HEK293 (cell line): ENCODE results near the gene SCRN2.

Experiments
- EGR2 ChIP-seq: fragments of 450-650 bp; formaldehyde crosslinking; IDR thresholded peaks from 2 replicates; pipeline ENCODE4 v1.5.1; 2016; ENCODE audit warnings: low read depth, missing biosample characterization, missing genetic modification characterization
- KLF8 ChIP-seq: fragments of 450-650 bp; formaldehyde crosslinking; IDR thresholded peaks from 2 replicates; pipeline ENCODE4 v1.5.1; 2016; ENCODE audit warnings: missing biosample characterization, missing genetic modification characterization
- MZF1 ChIP-seq: fragments of 450-650 bp; formaldehyde crosslinking; IDR thresholded peaks from 2 replicates; pipeline ENCODE4 v1.5.1; 2017; ENCODE audit warnings: missing biosample characterization, missing genetic modification characterization, borderline replicate concordance
- OSR2 ChIP-seq: fragments of 450-650 bp; formaldehyde crosslinking; IDR thresholded peaks from 2 replicates; pipeline ENCODE4 v1.5.1; 2016; ENCODE audit warnings: missing biosample characterization, missing genetic modification characterization
- SALL2 ChIP-seq: fragments of 450-650 bp; formaldehyde crosslinking; IDR thresholded peaks from 2 replicates; pipeline ENCODE4 v1.5.0; 2017; ENCODE audit warnings: missing biosample characterization, mild to moderate bottlenecking, missing genetic modification characterization, borderline replicate concordance
- ZNF121 ChIP-seq: fragments of 450-650 bp; formaldehyde crosslinking; IDR thresholded peaks from 2 replicates; pipeline ENCODE4 v1.5.1; 2016; ENCODE audit warnings: missing biosample characterization, missing genetic modification characterization
- ZNF175 ChIP-seq: fragments of 450-650 bp; formaldehyde crosslinking; IDR thresholded peaks from 2 replicates; pipeline ENCODE4 v1.5.1; 2016; ENCODE audit warnings: missing biosample characterization, missing genetic modification characterization
- ZNF433 ChIP-seq: fragments of 450-650 bp; formaldehyde crosslinking; IDR thresholded peaks from 2 replicates; pipeline ENCODE4 v1.5.1; 2016; ENCODE audit warnings: missing biosample characterization, missing genetic modification characterization, low read depth
- ZNF501 ChIP-seq: fragments of 450-650 bp; formaldehyde crosslinking; IDR thresholded peaks from 2 replicates; pipeline ENCODE4 v1.5.1; 2016; ENCODE audit warnings: missing biosample characterization, missing genetic modification characterization
- TF ChIP-seq, protein P1 (sequence below): fragments of 450-650 bp; formaldehyde crosslinking; IDR thresholded peaks from 2 replicates; pipeline ENCODE4 v1.5.1; 2016; ENCODE audit warnings: missing biosample characterization, missing genetic modification characterization
- TF ChIP-seq, protein P2 (sequence below): fragments of 450-650 bp; formaldehyde crosslinking; IDR thresholded peaks from 2 replicates; pipeline ENCODE4 v1.5.1; 2016; ENCODE audit warnings: missing biosample characterization, missing genetic modification characterization, borderline replicate concordance
- TF ChIP-seq, protein P3 (sequence below): fragments of 450-650 bp; formaldehyde crosslinking; IDR thresholded peaks from 2 replicates; pipeline ENCODE4 v1.5.1; 2016; ENCODE audit warnings: missing biosample characterization, missing genetic modification characterization
- TF ChIP-seq, protein P4 (sequence below): fragments of 450-650 bp; formaldehyde crosslinking; IDR thresholded peaks from 2 replicates; pipeline ENCODE4 v1.5.1; 2016; ENCODE audit warnings: missing biosample characterization, missing genetic modification characterization
- TF ChIP-seq, protein P5 (sequence below): fragments of 450-650 bp; formaldehyde crosslinking; IDR thresholded peaks from 2 replicates; pipeline ENCODE4 v1.5.1; 2017; ENCODE audit warnings: missing biosample characterization, mild to moderate bottlenecking, missing genetic modification characterization, moderate library complexity
- TF ChIP-seq, protein P6 (sequence below): fragments of 450-650 bp; formaldehyde crosslinking; IDR thresholded peaks from 2 replicates; pipeline ENCODE4 v1.5.1; 2016; ENCODE audit warnings: missing biosample characterization, missing genetic modification characterization
- TF ChIP-seq, protein P7 (sequence below): fragments of 450-650 bp; formaldehyde crosslinking; IDR thresholded peaks from 2 replicates; pipeline ENCODE4 v1.5.1; 2017; ENCODE audit warnings: missing biosample characterization, missing genetic modification characterization
- TF ChIP-seq, protein P8 (sequence below): fragments of 450-650 bp; IDR thresholded peaks from 2 replicates; pipeline ENCODE4 v1.5.1; 2018; ENCODE audit warnings: missing biosample characterization, mild to moderate bottlenecking, missing genetic modification characterization

Gene SCRN2

DNA sequence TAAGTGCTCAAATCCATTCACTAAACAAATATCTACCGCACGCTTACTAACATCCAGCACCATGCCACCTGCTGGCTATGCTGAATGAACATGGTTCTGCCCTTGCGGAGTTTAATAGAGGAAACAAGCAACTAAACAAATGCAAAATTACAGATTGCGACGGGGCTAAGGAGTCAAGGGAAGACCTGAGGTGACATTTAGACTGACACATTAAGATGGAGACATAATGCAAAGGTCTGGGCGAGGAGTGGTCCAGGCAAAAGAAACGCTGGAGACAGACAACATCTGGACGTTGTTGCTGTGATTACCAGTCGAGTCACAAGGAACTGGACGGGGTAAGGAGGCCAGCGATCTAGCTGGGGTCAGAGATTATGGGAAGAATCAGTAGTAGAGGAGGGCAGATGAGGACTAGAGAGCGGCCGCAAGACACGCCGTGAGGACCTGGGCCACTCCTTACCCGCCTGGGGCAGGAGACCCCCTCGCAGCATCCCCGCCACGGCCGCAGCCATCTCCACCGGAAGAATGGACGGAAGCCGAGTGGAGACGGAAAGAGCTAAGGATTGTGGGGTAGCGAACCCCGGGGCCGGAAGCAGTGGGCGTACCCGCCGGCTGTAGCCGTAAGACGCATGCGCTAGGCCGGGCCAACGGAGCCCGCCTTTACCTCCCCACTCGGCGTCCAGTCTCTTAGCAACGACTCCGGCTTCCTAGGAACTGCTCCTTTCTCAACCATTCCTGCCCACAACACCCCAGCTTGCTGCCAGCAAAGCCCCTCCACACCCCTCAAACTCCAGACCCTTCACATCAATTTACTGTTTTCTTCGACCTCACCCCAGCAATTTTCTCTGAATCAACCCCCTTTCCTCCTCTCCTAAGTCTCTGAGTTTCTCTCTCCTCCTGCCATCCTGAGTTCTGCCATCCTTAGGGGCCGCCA lies 9.8 kb downstream of the SCRN2 start, which contains the start of the genes LRRC46 and MRPL10 (continued):
- TF ChIP-seq, protein P1, sequence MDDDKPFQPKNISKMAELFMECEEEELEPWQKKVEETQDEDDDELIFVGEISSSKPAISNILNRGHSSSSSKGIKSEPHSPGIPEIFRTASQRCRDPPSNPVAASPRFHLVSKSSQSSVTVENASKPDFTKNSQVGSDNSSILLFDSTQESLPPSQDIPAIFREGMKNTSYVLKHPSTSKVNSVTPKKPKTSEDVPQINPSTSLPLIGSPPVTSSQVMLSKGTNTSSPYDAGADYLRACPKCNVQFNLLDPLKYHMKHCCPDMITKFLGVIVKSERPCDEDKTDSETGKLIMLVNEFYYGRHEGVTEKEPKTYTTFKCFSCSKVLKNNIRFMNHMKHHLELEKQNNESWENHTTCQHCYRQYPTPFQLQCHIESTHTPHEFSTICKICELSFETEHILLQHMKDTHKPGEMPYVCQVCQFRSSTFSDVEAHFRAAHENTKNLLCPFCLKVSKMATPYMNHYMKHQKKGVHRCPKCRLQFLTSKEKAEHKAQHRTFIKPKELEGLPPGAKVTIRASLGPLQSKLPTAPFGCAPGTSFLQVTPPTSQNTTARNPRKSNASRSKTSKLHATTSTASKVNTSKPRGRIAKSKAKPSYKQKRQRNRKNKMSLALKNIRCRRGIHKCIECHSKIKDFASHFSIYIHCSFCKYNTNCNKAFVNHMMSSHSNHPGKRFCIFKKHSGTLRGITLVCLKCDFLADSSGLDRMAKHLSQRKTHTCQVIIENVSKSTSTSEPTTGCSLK (tag by site-specific recombination): no peak
- TF ChIP-seq, protein P2, sequence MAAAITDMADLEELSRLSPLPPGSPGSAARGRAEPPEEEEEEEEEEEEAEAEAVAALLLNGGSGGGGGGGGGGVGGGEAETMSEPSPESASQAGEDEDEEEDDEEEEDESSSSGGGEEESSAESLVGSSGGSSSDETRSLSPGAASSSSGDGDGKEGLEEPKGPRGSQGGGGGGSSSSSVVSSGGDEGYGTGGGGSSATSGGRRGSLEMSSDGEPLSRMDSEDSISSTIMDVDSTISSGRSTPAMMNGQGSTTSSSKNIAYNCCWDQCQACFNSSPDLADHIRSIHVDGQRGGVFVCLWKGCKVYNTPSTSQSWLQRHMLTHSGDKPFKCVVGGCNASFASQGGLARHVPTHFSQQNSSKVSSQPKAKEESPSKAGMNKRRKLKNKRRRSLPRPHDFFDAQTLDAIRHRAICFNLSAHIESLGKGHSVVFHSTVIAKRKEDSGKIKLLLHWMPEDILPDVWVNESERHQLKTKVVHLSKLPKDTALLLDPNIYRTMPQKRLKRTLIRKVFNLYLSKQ: no peak
- TF ChIP-seq ZNF501 (tag by site-specific recombination) (peak; percentile 88; the same call in 1 of the 2 replicates), SALL2 (tag by site-specific recombination) (no peak), MZF1 (tag by site-specific recombination) (no peak), EGR2 (tag by site-specific recombination) (peak; percentile 64), OSR2 (tag by site-specific recombination) (peak; percentile 32; the same call in 1 of the 2 replicates), ZNF121 (tag by site-specific recombination) (no peak), ZNF175 (tag by site-specific recombination) (no peak), KLF8 (tag by site-specific recombination) (peak; percentile 70; the same call in 1 of the 2 replicates), ZNF433 (tag by site-specific recombination) (no peak)
- TF ChIP-seq, protein P3, sequence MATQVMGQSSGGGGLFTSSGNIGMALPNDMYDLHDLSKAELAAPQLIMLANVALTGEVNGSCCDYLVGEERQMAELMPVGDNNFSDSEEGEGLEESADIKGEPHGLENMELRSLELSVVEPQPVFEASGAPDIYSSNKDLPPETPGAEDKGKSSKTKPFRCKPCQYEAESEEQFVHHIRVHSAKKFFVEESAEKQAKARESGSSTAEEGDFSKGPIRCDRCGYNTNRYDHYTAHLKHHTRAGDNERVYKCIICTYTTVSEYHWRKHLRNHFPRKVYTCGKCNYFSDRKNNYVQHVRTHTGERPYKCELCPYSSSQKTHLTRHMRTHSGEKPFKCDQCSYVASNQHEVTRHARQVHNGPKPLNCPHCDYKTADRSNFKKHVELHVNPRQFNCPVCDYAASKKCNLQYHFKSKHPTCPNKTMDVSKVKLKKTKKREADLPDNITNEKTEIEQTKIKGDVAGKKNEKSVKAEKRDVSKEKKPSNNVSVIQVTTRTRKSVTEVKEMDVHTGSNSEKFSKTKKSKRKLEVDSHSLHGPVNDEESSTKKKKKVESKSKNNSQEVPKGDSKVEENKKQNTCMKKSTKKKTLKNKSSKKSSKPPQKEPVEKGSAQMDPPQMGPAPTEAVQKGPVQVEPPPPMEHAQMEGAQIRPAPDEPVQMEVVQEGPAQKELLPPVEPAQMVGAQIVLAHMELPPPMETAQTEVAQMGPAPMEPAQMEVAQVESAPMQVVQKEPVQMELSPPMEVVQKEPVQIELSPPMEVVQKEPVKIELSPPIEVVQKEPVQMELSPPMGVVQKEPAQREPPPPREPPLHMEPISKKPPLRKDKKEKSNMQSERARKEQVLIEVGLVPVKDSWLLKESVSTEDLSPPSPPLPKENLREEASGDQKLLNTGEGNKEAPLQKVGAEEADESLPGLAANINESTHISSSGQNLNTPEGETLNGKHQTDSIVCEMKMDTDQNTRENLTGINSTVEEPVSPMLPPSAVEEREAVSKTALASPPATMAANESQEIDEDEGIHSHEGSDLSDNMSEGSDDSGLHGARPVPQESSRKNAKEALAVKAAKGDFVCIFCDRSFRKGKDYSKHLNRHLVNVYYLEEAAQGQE: 0 out of 2 replicates have a peak, but pooled peaks have one; percentile 42
- TF ChIP-seq, protein P4, sequence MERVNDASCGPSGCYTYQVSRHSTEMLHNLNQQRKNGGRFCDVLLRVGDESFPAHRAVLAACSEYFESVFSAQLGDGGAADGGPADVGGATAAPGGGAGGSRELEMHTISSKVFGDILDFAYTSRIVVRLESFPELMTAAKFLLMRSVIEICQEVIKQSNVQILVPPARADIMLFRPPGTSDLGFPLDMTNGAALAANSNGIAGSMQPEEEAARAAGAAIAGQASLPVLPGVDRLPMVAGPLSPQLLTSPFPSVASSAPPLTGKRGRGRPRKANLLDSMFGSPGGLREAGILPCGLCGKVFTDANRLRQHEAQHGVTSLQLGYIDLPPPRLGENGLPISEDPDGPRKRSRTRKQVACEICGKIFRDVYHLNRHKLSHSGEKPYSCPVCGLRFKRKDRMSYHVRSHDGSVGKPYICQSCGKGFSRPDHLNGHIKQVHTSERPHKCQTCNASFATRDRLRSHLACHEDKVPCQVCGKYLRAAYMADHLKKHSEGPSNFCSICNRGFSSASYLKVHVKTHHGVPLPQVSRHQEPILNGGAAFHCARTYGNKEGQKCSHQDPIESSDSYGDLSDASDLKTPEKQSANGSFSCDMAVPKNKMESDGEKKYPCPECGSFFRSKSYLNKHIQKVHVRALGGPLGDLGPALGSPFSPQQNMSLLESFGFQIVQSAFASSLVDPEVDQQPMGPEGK (tag by site-specific recombination): peak; percentile 71
- TF ChIP-seq, protein P5, sequence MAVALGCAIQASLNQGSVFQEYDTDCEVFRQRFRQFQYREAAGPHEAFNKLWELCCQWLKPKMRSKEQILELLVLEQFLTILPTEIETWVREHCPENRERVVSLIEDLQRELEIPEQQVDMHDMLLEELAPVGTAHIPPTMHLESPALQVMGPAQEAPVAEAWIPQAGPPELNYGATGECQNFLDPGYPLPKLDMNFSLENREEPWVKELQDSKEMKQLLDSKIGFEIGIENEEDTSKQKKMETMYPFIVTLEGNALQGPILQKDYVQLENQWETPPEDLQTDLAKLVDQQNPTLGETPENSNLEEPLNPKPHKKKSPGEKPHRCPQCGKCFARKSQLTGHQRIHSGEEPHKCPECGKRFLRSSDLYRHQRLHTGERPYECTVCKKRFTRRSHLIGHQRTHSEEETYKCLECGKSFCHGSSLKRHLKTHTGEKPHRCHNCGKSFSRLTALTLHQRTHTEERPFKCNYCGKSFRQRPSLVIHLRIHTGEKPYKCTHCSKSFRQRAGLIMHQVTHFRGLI: no peak
- TF ChIP-seq, protein P6, sequence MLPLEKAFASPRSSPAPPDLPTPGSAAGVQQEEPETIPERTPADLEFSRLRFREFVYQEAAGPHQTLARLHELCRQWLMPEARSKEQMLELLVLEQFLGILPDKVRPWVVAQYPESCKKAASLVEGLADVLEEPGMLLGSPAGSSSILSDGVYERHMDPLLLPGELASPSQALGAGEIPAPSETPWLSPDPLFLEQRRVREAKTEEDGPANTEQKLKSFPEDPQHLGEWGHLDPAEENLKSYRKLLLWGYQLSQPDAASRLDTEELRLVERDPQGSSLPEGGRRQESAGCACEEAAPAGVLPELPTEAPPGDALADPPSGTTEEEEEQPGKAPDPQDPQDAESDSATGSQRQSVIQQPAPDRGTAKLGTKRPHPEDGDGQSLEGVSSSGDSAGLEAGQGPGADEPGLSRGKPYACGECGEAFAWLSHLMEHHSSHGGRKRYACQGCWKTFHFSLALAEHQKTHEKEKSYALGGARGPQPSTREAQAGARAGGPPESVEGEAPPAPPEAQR (tag by site-specific recombination): no peak
- TF ChIP-seq, protein P7, sequence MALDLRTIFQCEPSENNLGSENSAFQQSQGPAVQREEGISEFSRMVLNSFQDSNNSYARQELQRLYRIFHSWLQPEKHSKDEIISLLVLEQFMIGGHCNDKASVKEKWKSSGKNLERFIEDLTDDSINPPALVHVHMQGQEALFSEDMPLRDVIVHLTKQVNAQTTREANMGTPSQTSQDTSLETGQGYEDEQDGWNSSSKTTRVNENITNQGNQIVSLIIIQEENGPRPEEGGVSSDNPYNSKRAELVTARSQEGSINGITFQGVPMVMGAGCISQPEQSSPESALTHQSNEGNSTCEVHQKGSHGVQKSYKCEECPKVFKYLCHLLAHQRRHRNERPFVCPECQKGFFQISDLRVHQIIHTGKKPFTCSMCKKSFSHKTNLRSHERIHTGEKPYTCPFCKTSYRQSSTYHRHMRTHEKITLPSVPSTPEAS: no peak
- TF ChIP-seq, protein P8, sequence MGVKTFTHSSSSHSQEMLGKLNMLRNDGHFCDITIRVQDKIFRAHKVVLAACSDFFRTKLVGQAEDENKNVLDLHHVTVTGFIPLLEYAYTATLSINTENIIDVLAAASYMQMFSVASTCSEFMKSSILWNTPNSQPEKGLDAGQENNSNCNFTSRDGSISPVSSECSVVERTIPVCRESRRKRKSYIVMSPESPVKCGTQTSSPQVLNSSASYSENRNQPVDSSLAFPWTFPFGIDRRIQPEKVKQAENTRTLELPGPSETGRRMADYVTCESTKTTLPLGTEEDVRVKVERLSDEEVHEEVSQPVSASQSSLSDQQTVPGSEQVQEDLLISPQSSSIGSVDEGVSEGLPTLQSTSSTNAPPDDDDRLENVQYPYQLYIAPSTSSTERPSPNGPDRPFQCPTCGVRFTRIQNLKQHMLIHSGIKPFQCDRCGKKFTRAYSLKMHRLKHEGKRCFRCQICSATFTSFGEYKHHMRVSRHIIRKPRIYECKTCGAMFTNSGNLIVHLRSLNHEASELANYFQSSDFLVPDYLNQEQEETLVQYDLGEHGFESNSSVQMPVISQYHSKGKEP (tag by site-specific recombination): no peak
